ENCODE data around the gene GRM8. TPM values are rescaled to one million over a fixed set of nuclear protein-coding genes. Genes with fewer than 3 reads are reported as not detected.

GRM8 gene
- total and polyA plus RNA-seq, 9 of the 15 experiments (the other 6 are each of a cell fraction or from before 2014, with no cell fraction given), result 0.13 TPM; not detected in 7

DNA sequence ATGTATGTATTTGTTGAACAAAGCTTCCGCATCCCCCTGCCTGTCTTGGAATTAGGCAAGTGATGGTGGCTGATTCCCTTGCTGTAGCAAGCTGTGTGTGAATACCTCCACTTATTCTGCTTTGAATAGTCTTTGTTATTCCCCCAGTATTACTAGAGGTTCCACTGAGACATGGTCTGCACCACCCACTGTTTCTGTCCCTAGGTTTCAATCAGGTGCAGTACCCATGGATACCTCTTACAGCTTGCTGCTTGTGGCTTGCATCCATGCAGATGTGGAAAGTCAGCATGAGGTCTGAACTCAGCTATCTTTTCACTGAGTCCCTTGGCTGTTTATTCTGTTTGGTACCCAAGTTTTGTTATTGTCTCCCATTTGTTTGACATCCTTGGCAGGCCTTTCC lies 447.4 kb downstream of the GRM8 start:
- Histone ChIP-seq H3K4me1 (replicated peaks in 1 of 2; ENCODE audit: control insufficient read depth in 2 of 2, insufficient read depth in 2 of 2, low read length in 2 of 2) (no peaks in the 10 kb centered on the region), H3K9ac (ENCODE audit: insufficient read depth in 1 of 2, low read depth in 2 of 2, low read length in 2 of 2) (no peak overlapping the region), H3K9me3 (replicated peaks; ENCODE audit: control insufficient read depth, insufficient read depth, low read depth, low read length) (no peaks in the 10 kb centered on the region), H3K27ac (ENCODE audit: extremely low read depth, low read depth, low read length) (no peak overlapping the region), H3K79me2 (ENCODE audit: control insufficient read depth, insufficient read depth, low read length) (no peaks in the 10 kb centered on the region), H3K27me3 (ENCODE audit: control insufficient read depth in 2 of 2, insufficient read depth in 2 of 2, low read length in 2 of 2) (no peaks in the 10 kb centered on the region), H2AFZ (ENCODE audit: low read depth, low read length) (no peak overlapping the region), H3K4me2 (ENCODE audit: insufficient read depth, low read length) (no peak overlapping the region), H3K9me1 (ENCODE audit: control insufficient read depth, insufficient read depth, low read length) (no peaks in the 10 kb centered on the region), H4K20me1 (replicated peaks; ENCODE audit: control insufficient read depth, insufficient read depth, low read length) (no peaks in the 10 kb centered on the region), H3K36me3 (ENCODE audit: control insufficient read depth, insufficient read depth, low read length) (no peaks in the 10 kb centered on the region), H3K4me3 (no peak overlapping the region)
- intact Hi-C loops (cut with micrococcal nuclease), result loop anchor here (10.0 kb wide), 3 partner anchors 599 to 1399 kb away; no protein-coding TSS in a partner anchor
- TF ChIP-seq MNT (conservative IDR thresholded peaks at IDR 0.05) (no peak), PHB (CRISPR knock-in tag; IDR thresholded peaks at IDR 0.05) (no peak), ZNF165 (CRISPR knock-in tag; IDR thresholded peaks at IDR 0.05; ENCODE audit: borderline replicate concordance) (no peak), SMARCE1 (IDR thresholded peaks at IDR 0.05) (no peak), CAMTA2 (CRISPR knock-in tag; conservative IDR thresholded peaks at IDR 0.05) (no peak)
- TF ChIP-seq, protein P1, sequence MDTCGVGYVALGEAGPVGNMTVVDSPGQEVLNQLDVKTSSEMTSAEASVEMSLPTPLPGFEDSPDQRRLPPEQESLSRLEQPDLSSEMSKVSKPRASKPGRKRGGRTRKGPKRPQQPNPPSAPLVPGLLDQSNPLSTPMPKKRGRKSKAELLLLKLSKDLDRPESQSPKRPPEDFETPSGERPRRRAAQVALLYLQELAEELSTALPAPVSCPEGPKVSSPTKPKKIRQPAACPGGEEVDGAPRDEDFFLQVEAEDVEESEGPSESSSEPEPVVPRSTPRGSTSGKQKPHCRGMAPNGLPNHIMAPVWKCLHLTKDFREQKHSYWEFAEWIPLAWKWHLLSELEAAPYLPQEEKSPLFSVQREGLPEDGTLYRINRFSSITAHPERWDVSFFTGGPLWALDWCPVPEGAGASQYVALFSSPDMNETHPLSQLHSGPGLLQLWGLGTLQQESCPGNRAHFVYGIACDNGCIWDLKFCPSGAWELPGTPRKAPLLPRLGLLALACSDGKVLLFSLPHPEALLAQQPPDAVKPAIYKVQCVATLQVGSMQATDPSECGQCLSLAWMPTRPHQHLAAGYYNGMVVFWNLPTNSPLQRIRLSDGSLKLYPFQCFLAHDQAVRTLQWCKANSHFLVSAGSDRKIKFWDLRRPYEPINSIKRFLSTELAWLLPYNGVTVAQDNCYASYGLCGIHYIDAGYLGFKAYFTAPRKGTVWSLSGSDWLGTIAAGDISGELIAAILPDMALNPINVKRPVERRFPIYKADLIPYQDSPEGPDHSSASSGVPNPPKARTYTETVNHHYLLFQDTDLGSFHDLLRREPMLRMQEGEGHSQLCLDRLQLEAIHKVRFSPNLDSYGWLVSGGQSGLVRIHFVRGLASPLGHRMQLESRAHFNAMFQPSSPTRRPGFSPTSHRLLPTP (IDR thresholded peaks at IDR 0.05; ENCODE audit: borderline replicate concordance, extremely low read depth, insufficient read length), result no peak
- DNase-seq (ENCODE audit: extremely low read depth in 1 of 4, low spot score in 3 of 4) (no peak), FAIRE-seq (no peak), ATAC-seq (no peak)
- WGBS (ENCODE audit: insufficient coverage, low coverage, missing lambda C conversion rate), result 0% methylated on average over 1 of the region's 1 CpG
- CTCF ChIA-PET (ENCODE audit: low intra/inter-chr PET ratio), result no interaction called here
- in situ Hi-C loops (cut with MboI), result no loop called here
- POLR2A ChIA-PET, result no interaction called here
- BruUV-seq (replicated peaks), result no TSS peak

Measured in K562 (cell line).